Central memory CD4-positive, alpha-beta T cell (primary cell): ENCODE results near the gene FLYWCH1.

ENCODE experiments used
- DNase-seq: peaks from one replicate; pipeline ENCODE4 v3.0.0; 2022
- total RNA-seq, 3 experiments: gene quantifications; one replicate each; lab custom pipeline; 2026; lab: John Stamatoyannopoulos, UW

FLYWCH1 gene
- total RNA-seq, result 51.2 to 118 (median 88.8) reads per million in 3 experiments

GRCh38 chr16:2911638-2912329, at the start of gene FLYWCH1:
TSS of gene FLYWCH1 (plus strand) at chr16:2911931. CDS start at chr16:2929686, 17,755 bp downstream.
- DNase-seq, result peak; percentile 97

DNA sequence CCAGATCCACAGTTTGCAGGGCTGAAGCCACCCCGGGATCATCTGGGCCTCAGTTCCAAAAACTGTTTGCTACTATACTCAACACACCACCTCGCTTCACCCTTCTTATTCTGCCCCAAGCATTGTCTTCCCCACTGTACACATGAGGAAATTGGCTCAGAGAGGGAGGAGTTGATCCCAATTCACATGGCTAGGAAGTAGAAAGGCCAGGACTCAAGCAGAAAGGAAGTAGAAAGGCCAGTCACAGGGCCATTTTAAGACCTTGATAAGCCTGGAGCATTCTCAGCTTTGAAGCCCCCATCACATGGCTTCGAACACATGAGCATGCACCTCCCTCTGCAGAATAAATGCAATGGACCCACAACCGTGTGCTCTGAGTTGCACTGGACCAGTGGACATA, 46.1 kb upstream of the FLYWCH1 start:
- no peak for DNase-seq

DNA sequence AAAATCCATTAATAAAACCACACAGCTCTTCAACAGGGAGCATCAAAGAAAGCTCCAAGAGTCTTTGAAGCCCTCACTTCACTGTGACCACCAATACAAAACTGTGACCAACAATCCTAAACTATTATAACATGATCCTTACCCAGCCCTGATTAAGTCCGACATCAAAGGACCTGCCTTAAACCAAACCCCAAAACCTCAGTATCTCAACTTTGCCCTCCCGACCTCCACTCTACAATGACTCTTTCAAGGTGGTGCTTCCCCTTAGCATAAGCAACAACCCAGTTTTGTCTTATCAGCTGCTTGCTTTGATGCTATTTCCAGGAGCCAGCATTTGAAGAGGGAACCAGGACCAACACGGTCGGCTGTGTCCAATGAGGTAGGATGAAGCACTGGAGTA, 45.3 kb upstream of the FLYWCH1 start:
- DNase-seq, result peak; percentile 24

DNA sequence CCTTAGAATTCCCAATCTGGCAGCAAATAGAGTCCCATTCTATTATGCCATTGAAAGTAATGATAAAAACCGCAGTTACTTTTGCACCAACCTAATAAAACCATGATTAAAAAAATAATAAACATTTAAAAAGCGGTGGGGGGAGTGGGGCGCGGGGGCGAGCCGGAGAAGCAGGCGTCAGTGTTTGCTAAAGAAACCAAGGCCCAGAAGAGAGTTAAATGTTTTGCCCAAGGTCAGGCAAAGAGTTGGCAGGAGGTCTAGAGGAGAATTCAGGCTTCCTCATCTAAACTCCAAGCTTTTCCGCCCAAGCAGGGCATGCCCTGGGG, 44.1 kb upstream of the FLYWCH1 start:
- DNase-seq, result no peak

DNA sequence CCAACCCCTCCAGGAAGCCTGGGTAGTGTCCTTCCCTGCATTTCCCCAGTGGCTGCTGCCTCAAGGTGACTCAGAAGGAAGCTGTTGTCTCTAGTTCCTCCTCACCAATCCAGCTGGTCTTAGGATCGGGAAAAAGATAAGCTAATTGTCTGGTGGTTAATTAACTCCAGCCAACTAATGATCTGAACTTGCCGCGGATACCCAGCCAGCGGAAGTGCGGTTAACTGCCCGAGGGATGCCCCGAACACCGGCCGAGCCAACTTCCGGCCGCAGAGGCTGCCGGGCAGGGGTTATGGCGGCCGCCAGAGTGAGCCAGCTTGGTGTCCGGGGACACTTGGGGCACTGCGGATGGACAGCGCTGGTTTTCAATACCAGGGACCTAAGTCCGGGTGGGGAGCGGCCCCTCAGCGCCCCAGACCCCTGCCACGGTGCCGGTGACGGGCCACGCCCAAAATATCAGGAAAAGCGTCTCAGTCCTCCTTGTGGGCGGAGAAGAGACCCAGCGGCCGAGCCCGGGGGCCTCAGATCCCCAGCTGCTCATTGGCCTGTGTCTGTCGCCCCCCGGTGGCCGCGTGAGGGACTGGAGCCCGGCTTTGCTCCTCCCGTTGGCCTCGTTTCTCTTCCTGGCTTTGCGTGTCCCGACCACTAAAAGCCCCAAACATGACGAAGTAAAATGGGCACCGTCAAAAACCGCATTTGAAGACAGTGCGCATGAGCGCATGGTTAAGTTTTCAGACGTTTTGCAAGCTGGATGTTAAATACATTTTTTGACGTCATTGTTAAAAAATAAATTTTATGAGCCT, 43.5 kb upstream of the FLYWCH1 start:
- peak; percentile 96 for DNase-seq

GRCh38 chr16:2871926-2872325, 39.8 kb upstream of the FLYWCH1 start:
- DNase-seq, result no peak

- DNase-seq, result no peak
Measured at GRCh38 chr16:2874032-2874911, 37.5 kb upstream of the FLYWCH1 start.

GRCh38 chr16:2874912-2875362, 36.8 kb upstream of the FLYWCH1 start:
- DNase-seq, result peak; percentile 54

GRCh38 chr16:2879854-2880508, 31.8 kb upstream of the FLYWCH1 start:
- DNase-seq, result no peak

DNA sequence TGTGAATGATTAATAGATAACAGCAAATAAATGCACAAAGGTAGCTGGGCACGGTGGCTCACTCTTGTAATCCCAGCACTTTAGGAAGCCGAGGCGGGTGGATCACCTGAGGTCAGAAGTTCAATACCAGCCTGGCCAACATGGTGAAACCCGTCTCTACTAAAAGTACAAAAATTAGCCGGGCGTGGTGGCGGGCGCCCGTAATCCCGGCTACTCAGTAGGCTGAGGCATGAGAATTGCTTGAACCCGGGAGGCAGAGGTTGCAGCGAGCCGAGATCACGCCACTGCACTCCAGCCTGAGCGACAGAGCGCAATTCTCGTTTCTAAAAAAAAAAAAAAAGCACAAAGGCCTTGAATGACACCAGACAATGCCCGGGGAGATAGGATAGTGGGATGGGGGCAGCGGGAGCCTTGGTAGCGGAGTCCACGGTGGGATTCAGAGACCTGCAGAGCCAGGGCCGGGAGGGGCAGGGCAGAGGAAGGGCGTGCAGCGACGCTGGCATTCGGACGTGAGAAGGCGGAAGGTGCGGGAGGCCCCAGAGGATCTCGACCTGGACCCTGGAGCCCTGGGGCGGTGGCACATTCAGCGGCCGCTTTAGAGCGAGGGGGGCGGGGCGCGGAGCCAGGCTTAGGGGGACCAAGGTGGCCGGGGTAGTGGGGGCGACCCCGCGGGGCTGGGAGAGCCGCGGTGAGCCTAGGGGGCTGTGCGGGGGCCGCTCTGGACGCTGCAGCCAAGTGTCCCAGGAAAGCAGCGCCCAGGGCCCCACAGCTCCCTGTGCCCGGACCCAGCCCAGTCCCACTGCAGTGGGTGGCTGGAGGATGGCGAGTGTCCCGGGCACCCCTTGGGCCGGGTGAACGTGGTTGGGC, 29.7 kb upstream of the FLYWCH1 start:
- peak; percentile 28 for DNase-seq

DNA sequence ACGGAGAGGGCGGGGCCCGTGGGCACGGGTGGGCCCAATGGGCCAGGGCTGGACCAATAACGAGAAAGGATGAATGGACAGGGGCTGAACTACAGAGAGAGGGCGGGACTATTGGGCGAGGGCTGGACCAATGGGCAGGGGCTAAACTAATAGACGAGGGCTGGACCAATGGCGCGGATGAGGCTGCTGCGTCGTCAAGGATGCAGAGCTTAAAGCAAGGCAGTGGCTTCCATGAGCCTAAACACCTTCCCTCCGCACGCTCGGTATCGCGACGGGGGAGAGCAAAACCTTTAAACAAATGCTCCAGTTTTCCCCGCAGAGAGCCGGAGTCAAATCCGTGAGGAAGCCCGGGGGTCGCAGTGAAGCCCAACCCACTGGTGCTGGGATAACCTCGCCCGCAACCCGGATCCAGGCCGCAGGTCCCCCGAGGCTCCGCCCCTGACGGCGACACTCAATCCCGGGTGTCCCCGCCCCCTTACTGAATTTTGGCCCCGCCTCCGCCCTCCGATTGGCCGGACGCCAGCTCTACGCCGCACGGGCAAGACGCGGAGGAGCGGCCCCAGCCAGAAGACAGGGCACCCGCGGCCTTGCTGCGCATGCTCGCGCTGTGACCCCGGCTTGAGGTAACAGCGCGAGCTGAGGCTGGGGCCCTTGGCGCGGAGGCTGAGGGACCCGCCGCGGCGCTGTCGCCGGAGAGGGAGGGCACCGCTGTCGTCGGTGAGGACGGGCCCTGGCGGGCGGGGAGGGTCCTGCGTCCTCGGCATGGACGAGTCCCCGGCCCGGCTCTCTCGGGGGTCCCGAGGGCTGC, 28.9 kb upstream of the FLYWCH1 start, which contains the start of gene FLYWCH2:
TSS of gene FLYWCH2 (plus strand) at position 566 of the 808 bp plus-strand sequence. CDS start 13,235 bp downstream, outside the sequence.
- peak; percentile 100 for DNase-seq

- DNase-seq, result no peak
Measured at GRCh38 chr16:2883458-2883908, 28.2 kb upstream of the FLYWCH1 start.

GRCh38 chr16:2884041-2884451, 27.7 kb upstream of the FLYWCH1 start:
- DNase-seq, result no peak

- DNase-seq, result no peak
Measured at GRCh38 chr16:2894231-2894630, 17.5 kb upstream of the FLYWCH1 start.

GRCh38 chr16:2895813-2896212, 15.9 kb upstream of the FLYWCH1 start:
- no peak for DNase-seq

DNA sequence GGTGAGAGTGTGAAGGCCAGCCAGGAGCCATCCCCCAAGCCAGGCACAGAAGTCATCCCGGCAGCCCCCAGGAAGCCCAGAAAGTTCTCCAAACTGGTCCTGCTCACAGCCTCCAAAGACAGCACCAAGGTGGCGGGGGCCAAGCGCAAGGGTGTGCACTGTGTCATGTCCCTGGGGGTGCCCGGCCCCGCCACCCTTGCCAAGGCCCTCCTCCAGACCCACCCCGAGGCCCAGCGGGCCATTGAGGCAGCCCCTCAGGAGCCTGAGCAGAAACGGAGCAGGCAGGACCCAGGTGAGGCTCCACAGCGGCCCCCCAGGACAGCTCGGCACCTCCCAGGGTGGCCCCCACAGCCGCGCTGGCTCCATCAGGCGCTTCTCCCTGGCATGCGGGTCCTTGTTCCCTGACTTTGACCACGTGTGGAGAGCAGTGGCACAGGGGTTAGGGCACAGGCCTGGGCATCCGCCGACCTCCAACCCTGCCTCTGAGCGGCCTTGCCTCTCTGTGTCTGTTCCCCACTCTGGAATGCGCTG, 15.2 kb upstream of the FLYWCH1 start:
- DNase-seq, result no peak

GRCh38 chr16:2897110-2897509, 14.6 kb upstream of the FLYWCH1 start:
- DNase-seq, result no peak

- no peak for DNase-seq
Measured at GRCh38 chr16:2898831-2899563, 12.7 kb upstream of the FLYWCH1 start.

- DNase-seq, result no peak
Measured at GRCh38 chr16:2899564-2900072, 12.1 kb upstream of the FLYWCH1 start.
